ENCODE measurements around the gene CMSS1. TPM values are rescaled to one million over a fixed set of nuclear protein-coding genes. Genes with fewer than 3 reads are reported as not detected.

CMSS1 gene
- total RNA-seq, 1 donor from 2014 or later = 28.4 TPM

DNA sequence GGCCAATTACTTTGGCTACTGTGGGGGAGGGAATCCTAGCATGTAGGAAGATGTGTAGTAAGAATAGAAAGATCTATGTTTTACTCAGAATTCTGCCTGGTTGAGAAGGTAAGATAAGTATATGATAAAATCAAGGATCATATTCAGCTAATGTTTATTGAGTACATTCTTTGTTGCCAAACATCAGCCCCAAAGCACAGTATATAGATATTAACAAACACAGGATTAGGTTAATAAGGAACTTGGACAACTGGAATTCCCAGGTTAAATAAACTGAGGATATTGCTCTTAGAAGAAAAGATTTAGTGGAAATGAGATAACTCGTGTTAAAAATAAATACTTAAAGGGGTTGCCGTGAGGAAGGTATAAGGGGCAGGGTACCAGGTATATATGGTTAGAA is 167.0 kb downstream of the CMSS1 start:
- DNase-seq (ENCODE audit: low read depth) = no peak
- TF ChIP-seq, protein P1, sequence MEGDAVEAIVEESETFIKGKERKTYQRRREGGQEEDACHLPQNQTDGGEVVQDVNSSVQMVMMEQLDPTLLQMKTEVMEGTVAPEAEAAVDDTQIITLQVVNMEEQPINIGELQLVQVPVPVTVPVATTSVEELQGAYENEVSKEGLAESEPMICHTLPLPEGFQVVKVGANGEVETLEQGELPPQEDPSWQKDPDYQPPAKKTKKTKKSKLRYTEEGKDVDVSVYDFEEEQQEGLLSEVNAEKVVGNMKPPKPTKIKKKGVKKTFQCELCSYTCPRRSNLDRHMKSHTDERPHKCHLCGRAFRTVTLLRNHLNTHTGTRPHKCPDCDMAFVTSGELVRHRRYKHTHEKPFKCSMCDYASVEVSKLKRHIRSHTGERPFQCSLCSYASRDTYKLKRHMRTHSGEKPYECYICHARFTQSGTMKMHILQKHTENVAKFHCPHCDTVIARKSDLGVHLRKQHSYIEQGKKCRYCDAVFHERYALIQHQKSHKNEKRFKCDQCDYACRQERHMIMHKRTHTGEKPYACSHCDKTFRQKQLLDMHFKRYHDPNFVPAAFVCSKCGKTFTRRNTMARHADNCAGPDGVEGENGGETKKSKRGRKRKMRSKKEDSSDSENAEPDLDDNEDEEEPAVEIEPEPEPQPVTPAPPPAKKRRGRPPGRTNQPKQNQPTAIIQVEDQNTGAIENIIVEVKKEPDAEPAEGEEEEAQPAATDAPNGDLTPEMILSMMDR (conservative IDR thresholded peaks at IDR 0.05; ENCODE audit: low read depth, low read length) = no peak
- H3K4me3 ChIP-seq (ENCODE audit: low read depth, low read length) = no peak overlapping the region

DNA sequence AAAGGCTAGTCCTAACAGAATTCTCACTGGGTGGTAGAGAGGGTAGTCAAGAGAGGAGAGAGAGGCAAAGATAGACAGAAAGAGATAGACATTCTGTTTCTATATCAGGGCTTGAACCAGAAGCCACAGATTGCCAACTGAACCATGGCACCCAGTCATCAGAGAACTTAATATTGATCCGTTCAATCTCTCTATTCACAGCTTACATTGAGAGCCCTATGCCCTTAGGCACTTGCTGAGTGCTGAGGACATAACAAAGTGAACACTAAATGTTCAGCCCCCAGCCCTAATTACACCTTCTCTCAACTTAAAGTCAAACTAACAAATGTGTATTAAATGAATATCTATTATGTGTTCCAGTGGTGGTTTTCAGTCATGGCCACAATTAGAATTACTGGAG is 172.5 kb downstream of the CMSS1 start:
- no peak overlapping the region for H3K4me3 ChIP-seq (ENCODE audit: low read depth, low read length)
- no peak for DNase-seq (ENCODE audit: low read depth)
- TF ChIP-seq, protein P1 (conservative IDR thresholded peaks at IDR 0.05; ENCODE audit: low read depth, low read length) = no peak

DNA sequence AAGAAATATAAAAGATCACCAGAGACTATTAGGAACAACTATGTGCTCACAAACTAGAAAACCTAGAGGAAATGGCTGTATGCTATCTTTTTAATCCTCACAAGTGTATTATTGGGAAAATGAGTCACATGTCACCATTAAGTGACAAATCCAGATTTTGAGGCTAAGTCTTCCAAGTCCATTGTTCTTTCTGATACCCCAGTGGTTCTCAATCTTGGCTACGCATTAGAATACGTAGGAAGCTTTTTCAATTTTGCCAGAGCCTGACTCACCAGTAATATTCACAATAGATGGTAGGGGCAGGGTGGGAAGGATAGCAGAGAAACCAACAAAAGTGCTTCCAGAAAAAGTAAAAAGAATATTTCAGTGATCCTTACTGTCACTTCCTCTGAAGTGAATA is 179.6 kb downstream of the CMSS1 start:
- no peak overlapping the region for H3K4me3 ChIP-seq (ENCODE audit: low read depth, low read length)
- DNase-seq (ENCODE audit: low read depth) = no peak
- TF ChIP-seq, protein P1 (conservative IDR thresholded peaks at IDR 0.05; ENCODE audit: low read depth, low read length) = no peak

DNA sequence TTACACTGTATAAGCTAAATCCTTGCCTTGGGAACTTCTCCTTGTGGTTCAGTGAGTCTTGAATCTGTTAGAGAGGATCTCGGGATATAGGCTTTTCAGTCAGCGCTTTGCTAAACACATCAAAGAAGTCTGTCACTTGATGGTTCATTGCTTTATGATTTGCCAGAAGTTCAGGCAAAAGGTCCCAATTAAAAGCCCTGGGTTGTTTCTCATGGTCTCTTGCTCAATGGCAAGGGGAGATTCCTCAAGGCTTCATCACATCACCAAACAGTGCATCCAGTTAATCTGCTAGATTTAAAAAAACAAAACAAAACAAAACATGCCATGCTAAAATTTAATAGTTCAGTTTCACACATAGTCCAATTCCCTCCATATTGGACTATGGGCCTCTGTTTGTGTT is 181.9 kb downstream of the CMSS1 start:
- TF ChIP-seq, protein P1 (conservative IDR thresholded peaks at IDR 0.05; ENCODE audit: low read depth, low read length) = no peak
- no peak for DNase-seq (ENCODE audit: low read depth)
- H3K4me3 ChIP-seq (ENCODE audit: low read depth, low read length) = no peak overlapping the region

GRCh38 chr3:100001083-100001482 is 183.4 kb downstream of the CMSS1 start:
- DNase-seq (ENCODE audit: low read depth) = no peak
- H3K4me3 ChIP-seq (ENCODE audit: low read depth, low read length) = no peak overlapping the region
- TF ChIP-seq, protein P1 (conservative IDR thresholded peaks at IDR 0.05; ENCODE audit: low read depth, low read length) = no peak

GRCh38 chr3:100001526-100002270 is 184.0 kb downstream of the CMSS1 start:
- no peak overlapping the region for H3K4me3 ChIP-seq (ENCODE audit: low read depth, low read length)
- TF ChIP-seq, protein P1 (conservative IDR thresholded peaks at IDR 0.05; ENCODE audit: low read depth, low read length) = no peak
- DNase-seq (ENCODE audit: low read depth) = no peak

Data from epithelial cell of proximal tubule (primary cell).